ENCODE data around the gene M1AP.

DNA sequence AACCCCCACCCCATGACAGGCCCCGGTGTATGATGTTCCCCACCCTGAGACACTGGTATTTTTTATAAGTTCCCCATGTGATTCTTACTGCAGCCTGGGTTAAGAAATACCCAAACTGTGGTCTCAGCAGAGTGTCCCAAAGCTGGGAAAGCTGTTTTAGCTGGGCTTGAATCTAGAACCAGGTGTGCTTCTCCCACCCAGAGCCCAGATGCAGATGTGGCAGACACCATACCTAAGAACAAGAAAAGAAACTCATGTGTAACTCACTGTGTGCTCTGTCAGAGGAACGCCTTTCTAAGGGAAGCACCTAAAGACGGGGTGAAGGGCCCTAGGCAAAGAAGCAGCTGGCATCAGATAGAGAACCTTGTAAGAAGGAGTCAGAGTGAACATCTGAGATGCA is 69.7 kb downstream of the M1AP start:
- no peak for TF ChIP-seq EZH2 (optimal IDR thresholded peaks at IDR 0.05; ENCODE audit: low read depth, low read length)
- TF ChIP-seq, protein P1, sequence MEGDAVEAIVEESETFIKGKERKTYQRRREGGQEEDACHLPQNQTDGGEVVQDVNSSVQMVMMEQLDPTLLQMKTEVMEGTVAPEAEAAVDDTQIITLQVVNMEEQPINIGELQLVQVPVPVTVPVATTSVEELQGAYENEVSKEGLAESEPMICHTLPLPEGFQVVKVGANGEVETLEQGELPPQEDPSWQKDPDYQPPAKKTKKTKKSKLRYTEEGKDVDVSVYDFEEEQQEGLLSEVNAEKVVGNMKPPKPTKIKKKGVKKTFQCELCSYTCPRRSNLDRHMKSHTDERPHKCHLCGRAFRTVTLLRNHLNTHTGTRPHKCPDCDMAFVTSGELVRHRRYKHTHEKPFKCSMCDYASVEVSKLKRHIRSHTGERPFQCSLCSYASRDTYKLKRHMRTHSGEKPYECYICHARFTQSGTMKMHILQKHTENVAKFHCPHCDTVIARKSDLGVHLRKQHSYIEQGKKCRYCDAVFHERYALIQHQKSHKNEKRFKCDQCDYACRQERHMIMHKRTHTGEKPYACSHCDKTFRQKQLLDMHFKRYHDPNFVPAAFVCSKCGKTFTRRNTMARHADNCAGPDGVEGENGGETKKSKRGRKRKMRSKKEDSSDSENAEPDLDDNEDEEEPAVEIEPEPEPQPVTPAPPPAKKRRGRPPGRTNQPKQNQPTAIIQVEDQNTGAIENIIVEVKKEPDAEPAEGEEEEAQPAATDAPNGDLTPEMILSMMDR (IDR thresholded peaks at IDR 0.05; ENCODE audit: low read length) = no peak

Data from MM.1S (cell line).